CD4-positive, alpha-beta T cell treated with Interleukin-4 for 4 hours (primary cell): ENCODE measurements around the gene RALGPS1.

Experiments
- DNase-seq: peaks from one replicate; pipeline ENCODE4 v3.0.0-alpha.2; 2020

The RALGPS1 gene

GRCh38 chr9:127215268-127216209 is 301.0 kb downstream of the RALGPS1 start:
- no peak for DNase-seq

- no peak for DNase-seq
Measured at GRCh38 chr9:127216210-127216887, 301.8 kb downstream of the RALGPS1 start.

- no peak for DNase-seq
Measured at GRCh38 chr9:127216888-127217217, 302.3 kb downstream of the RALGPS1 start.

- no peak for DNase-seq
Measured at GRCh38 chr9:127218818-127219217, 304.2 kb downstream of the RALGPS1 start.

GRCh38 chr9:127219520-127219919 is 304.9 kb downstream of the RALGPS1 start:
- no peak for DNase-seq

- DNase-seq = no peak
Measured at GRCh38 chr9:127221695-127222094, 307.1 kb downstream of the RALGPS1 start.

GRCh38 chr9:127222388-127223095 is 308.0 kb downstream of the RALGPS1 start:
- DNase-seq = no peak

- no peak for DNase-seq
Measured at GRCh38 chr9:127223266-127223665, 308.7 kb downstream of the RALGPS1 start.

- no peak for DNase-seq
Measured at GRCh38 chr9:127223810-127224177, 309.2 kb downstream of the RALGPS1 start.

GRCh38 chr9:127224178-127224882 is 309.7 kb downstream of the RALGPS1 start:
- DNase-seq = peak; percentile 84

GRCh38 chr9:127224883-127225739 is 310.5 kb downstream of the RALGPS1 start:
- DNase-seq = peak; percentile 88

GRCh38 chr9:127225801-127226625 is 311.4 kb downstream of the RALGPS1 start:
- DNase-seq = no peak

- no peak for DNase-seq
Measured at GRCh38 chr9:127229691-127230417, 315.3 kb downstream of the RALGPS1 start.

- no peak for DNase-seq
Measured at GRCh38 chr9:127231666-127232065, 317.1 kb downstream of the RALGPS1 start.

- no peak for DNase-seq
Measured at GRCh38 chr9:127232833-127233549, 318.4 kb downstream of the RALGPS1 start.

- DNase-seq = no peak
Measured at GRCh38 chr9:127233550-127233949, 319.0 kb downstream of the RALGPS1 start.

- DNase-seq = no peak
Measured at GRCh38 chr9:127233989-127234388, 319.4 kb downstream of the RALGPS1 start.

GRCh38 chr9:127237801-127238200 is 323.2 kb downstream of the RALGPS1 start:
- DNase-seq = no peak

- no peak for DNase-seq
Measured at GRCh38 chr9:127241354-127241753, 326.8 kb downstream of the RALGPS1 start.
